Erythroblast (primary cell): Measurements from ENCODE around the gene PTGS1.
"Not testable (repeated sequence)": the region's sequence is repeated elsewhere in the genome, so short reads cannot be mapped to it uniquely, and the experiment has no call there.

ENCODE experiments used
- GATA1 ChIP-seq: IDR thresholded peaks from 2 replicates; pipeline ENCODE4 v1.6.1; 2011; ENCODE audit warnings: low read depth, mild to moderate bottlenecking, control low read depth, low read length, moderate library complexity
- POLR2A ChIP-seq: IDR thresholded peaks from 2 replicates; pipeline ENCODE4 v1.6.1; 2011; ENCODE audit warnings: mild to moderate bottlenecking, low read length

DNA sequence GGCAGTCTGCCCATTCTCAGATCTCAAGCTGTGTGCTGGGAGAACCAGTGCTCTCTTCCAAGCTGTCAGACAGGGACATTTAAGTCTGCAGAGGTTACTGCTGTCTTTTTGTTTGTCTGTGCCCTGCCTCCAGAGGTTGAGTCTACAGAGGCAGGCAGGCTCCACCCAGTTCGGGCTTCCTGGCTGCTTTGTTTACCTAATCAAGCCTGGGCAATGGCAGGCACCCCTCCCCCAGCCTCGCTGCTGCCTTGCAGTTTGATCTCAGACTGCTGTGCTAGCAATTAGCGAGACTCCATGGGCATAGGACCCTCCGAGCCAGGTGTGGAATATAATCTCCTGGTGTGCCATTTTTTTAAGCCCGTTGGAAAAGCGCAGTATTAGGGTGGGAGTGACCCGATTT is 43.3 kb downstream of the PTGS1 start:
- TF ChIP-seq POLR2A, GATA1: not testable (repeated sequence)
